H1 (cell line): ENCODE measurements around the gene ITGB2. TPM values are rescaled to one million over a fixed set of nuclear protein-coding genes. Genes with fewer than 3 reads are reported as not detected.

ENCODE experiments used
- EZH2 ChIP-seq: fragments of 200-600 bp; sonication (generic); IDR thresholded peaks from 2 replicates; pipeline ENCODE4 v1.7.1; 2012; ENCODE audit warnings: low read depth, mild to moderate bottlenecking, moderate library complexity, low read length, inconsistent platforms; ENCODE audit not compliant: severe bottlenecking
- HDAC6 ChIP-seq: IDR thresholded peaks from one replicate; pipeline ENCODE4 v1.7.1; 2012; ENCODE audit warnings: low read depth, mild to moderate bottlenecking, inconsistent platforms, low read length, moderate library complexity
- JUN ChIP-seq: IDR thresholded peaks from 2 replicates; pipeline ENCODE4 v1.6.1; 2011; ENCODE audit warnings: low read depth, mild to moderate bottlenecking, improper control_type of control experiment, low read length
- NANOG ChIP-seq: IDR thresholded peaks from 2 replicates; pipeline ENCODE4 v1.6.1; 2011; ENCODE audit warnings: low read length, low read depth, mild to moderate bottlenecking, inconsistent platforms; ENCODE audit not compliant: insufficient read depth, poor library complexity, severe bottlenecking
- TAF7 ChIP-seq: optimal IDR thresholded peaks from 2 replicates; pipeline ENCODE3; 2011; ENCODE audit warnings: low read depth, mild to moderate bottlenecking, inconsistent platforms, low read length, moderate library complexity, borderline replicate concordance
- TBP ChIP-seq: IDR thresholded peaks from 2 replicates; pipeline ENCODE4 v1.6.1; 2011; ENCODE audit warnings: low read depth, low read length, improper control_type of control experiment
- YY1 ChIP-seq: IDR thresholded peaks from 2 replicates; pipeline ENCODE4 v1.6.1; 2011; ENCODE audit warnings: low read depth, mild to moderate bottlenecking, low read length
- polyA plus RNA-seq, 7 experiments: library from polyadenylated mRNA; depleted of rRNA in 3 of 7; stranded (reverse) in 5 of 7; unstranded in 2 of 7; fragments of >200 nt in 5 of 7; fragments of 200-250 nt in 2 of 7; gene quantifications; 1 replicate in 5 of 7; 2 replicates in 1 of 7; 4 replicates in 1 of 7; pipeline versions ENCODE4 v1.2.1 to v1.2.3, GENCODE V29; 2011 to 2013; ENCODE audit warnings: missing spikeins in 2 of 7, mixed read lengths in 2 of 7
- total RNA-seq: library from RNA; stranded (reverse); fragmentation: NEBNext Ultra II Directional; extraction: Animal tissue kit (Norgen Biotek cat#: 25700); gene quantifications from 2 replicates; pipeline ENCODE4 v1.2.1, GENCODE V29; 2021
- TF ChIP-seq, protein P1 (sequence below): IDR thresholded peaks from 2 replicates; pipeline ENCODE4 v1.6.1; 2011; ENCODE audit warnings: low read depth, mild to moderate bottlenecking, low read length; ENCODE audit not compliant: insufficient read depth
- TF ChIP-seq, protein P2 (sequence below): IDR thresholded peaks from 2 replicates; pipeline ENCODE4 v1.6.1; 2011; ENCODE audit warnings: low read length, improper control_type of control experiment

Gene ITGB2
- total and polyA plus RNA-seq, 2 of the 8 experiments (the other 6 are each of a cell fraction or from before 2014, with no cell fraction given), result 0.24 to 0.63 TPM

DNA sequence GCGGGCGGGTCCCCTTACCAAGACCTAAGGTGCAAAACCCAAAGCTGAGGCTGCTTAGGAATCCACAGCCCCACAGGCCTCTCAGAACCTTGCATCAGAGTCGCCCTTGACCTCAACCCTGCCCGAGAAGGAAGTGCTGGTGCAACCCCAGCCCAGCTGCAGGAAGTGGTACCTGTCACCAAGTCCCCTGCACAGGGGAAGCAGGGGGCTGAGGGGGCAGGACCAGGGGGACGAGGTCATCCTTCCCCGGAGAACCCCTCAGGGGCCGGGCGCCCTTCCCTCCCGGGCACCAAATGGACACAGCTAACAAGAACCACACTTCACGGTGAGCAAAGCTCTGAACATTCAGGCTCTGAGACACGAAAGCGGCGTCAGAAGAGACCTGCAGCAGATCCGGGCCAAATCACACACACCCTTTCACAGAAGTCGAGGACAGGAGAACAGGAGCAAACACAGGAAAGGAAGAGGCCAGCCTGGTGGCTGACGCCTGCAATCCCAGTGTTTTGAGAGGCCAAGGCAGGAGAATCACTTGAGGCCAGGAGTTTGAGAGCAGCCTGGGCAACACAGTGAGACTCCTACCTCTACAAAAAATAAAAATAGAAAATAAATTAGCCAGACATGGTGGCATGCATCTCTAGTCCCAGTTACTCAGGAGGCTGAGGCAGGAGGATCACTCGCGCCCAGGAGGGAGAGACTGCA is 6.4 kb downstream of the ITGB2 start (continued):
- TF ChIP-seq, protein P1, sequence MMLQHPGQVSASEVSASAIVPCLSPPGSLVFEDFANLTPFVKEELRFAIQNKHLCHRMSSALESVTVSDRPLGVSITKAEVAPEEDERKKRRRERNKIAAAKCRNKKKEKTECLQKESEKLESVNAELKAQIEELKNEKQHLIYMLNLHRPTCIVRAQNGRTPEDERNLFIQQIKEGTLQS, result no peak
- TF ChIP-seq TBP (no peak), JUN (no peak), NANOG (no peak), TAF7 (no peak), HDAC6 (no peak), EZH2 (no peak), YY1 (no peak)
- TF ChIP-seq, protein P2, sequence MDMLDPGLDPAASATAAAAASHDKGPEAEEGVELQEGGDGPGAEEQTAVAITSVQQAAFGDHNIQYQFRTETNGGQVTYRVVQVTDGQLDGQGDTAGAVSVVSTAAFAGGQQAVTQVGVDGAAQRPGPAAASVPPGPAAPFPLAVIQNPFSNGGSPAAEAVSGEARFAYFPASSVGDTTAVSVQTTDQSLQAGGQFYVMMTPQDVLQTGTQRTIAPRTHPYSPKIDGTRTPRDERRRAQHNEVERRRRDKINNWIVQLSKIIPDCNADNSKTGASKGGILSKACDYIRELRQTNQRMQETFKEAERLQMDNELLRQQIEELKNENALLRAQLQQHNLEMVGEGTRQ, result no peak
